ENCODE results near the gene PDZD4.

DNA sequence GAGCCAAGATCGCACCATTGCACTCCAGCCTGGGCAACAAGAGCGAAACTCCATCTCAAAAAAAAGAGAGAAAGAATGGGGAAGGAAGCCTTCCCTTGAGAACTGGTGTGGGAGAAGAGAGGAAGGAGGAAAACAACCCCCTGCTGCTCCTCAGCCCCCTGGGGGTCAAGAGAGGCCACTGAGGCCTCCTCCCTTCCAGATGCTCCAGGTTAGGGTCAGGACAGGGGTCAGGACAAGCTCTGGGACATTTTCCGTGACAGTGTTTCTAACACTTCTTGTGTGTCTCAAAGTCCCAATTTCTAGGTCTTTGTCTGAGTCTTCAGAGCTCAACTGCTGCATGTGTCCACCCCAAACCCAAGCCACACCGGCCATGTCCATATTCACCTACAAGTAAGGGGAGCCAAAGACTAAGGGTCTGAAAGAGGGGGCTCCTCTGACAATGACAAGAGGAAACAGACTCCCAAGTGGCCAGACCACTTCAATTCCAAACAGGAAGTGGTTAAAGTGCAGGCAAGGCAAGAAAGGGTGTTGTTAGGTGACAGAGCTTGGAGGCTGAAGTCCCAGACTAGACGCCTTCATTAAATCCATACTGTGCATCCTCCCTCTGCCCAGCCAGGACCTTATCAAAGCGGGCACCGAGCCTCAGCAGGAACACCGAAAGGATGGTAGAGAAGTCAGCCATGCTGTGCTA, 47.4 kb upstream of the PDZD4 start:
- TF ChIP-seq CTCF (conservative IDR thresholded peaks at IDR 0.05; ENCODE audit: low read depth, low read length) (no peak), EZH2 (IDR thresholded peaks at IDR 0.05; ENCODE audit: low read length, unreplicated experiment) (no peak)
